D721Med (cell line): Measurements from ENCODE around the gene NAA25.

ENCODE experiments used
- DNase-seq: peaks from one replicate; pipeline ENCODE4 v3.0.0; 2011; ENCODE audit warnings: low spot score; ENCODE audit not compliant: insufficient read length
- FAIRE-seq: peaks from 2 replicates; lab custom pipeline; 2011; peaks lifted over from hg19 to GRCh38; lab: Jason Lieb, UNC
- CTCF ChIP-seq: IDR thresholded peaks from 2 replicates; pipeline ENCODE4 v1.5.1; 2012; ENCODE audit warnings: mild to moderate bottlenecking, control low read depth; ENCODE audit not compliant: insufficient read depth; ENCODE audit errors: missing control alignments

The NAA25 gene

GRCh38 chr12:112108202-112109079 lies at the start of gene NAA25:
TSS of gene NAA25 (minus strand) at chr12:112108783. CDS start at chr12:112108773, 10 bp downstream.
- no peak for DNase-seq
- FAIRE-seq = no peak
- no peak for TF ChIP-seq CTCF

GRCh38 chr12:112153893-112154219 lies 45.3 kb upstream of the NAA25 start:
- no peak for DNase-seq
- no peak for TF ChIP-seq CTCF
- FAIRE-seq = no peak

- FAIRE-seq (no peak), DNase-seq (no peak)
- no peak for TF ChIP-seq CTCF
Observed at GRCh38 chr12:112153181-112153892, 44.8 kb upstream of the NAA25 start.

- TF ChIP-seq CTCF = no peak
- DNase-seq (no peak), FAIRE-seq (no peak)
Observed at GRCh38 chr12:112151766-112152541, 43.4 kb upstream of the NAA25 start.

- DNase-seq = no peak
- no peak for FAIRE-seq
- no peak for TF ChIP-seq CTCF
Observed at GRCh38 chr12:112149596-112149995, 41.0 kb upstream of the NAA25 start.

GRCh38 chr12:112148031-112148513 lies 39.5 kb upstream of the NAA25 start:
- no peak for DNase-seq
- no peak for TF ChIP-seq CTCF
- no peak for FAIRE-seq
